HG03175 (cell line): Measurements from ENCODE around the gene ARMH3.
A peak's percentile ranks its signal among the peaks of the same experiment; 100 is the strongest.

Experiments used
- ATAC-seq: cut with Tn5 transposase; IDR thresholded peaks from one replicate; pipeline ENCODE4 v1.9.1; 2021; ENCODE audit warnings: mild to moderate bottlenecking, moderate library complexity; ENCODE audit not compliant: unreplicated experiment

The ARMH3 gene

GRCh38 chr10:101940916-101941315, 115.1 kb downstream of the ARMH3 start:
- no peak for ATAC-seq

GRCh38 chr10:101939729-101940128, 116.2 kb downstream of the ARMH3 start:
- ATAC-seq: no peak

- no peak for ATAC-seq
These were observed 116.8 kb downstream of the ARMH3 start for GRCh38 chr10:101939008-101939648.

GRCh38 chr10:101938305-101939007, 117.5 kb downstream of the ARMH3 start:
- ATAC-seq: no peak

- no peak for ATAC-seq
These were observed 120.5 kb downstream of the ARMH3 start for GRCh38 chr10:101935431-101935830.

GRCh38 chr10:101934686-101935305, 121.2 kb downstream of the ARMH3 start:
- ATAC-seq: no peak

- ATAC-seq: no peak
These were observed 122.0 kb downstream of the ARMH3 start for GRCh38 chr10:101933976-101934375.

- ATAC-seq: no peak
These were observed 123.8 kb downstream of the ARMH3 start for GRCh38 chr10:101932183-101932582.

- ATAC-seq: no peak
These were observed 130.9 kb downstream of the ARMH3 start for GRCh38 chr10:101925027-101925426.

GRCh38 chr10:101923256-101923655, 132.7 kb downstream of the ARMH3 start:
- no peak for ATAC-seq

GRCh38 chr10:101922846-101923245, 133.1 kb downstream of the ARMH3 start:
- no peak for ATAC-seq

GRCh38 chr10:101920546-101920945, 135.4 kb downstream of the ARMH3 start:
- no peak for ATAC-seq

- ATAC-seq: no peak
These were observed 136.8 kb downstream of the ARMH3 start for GRCh38 chr10:101919026-101919770.

- no peak for ATAC-seq
These were observed 143.3 kb downstream of the ARMH3 start for GRCh38 chr10:101912561-101913179.

GRCh38 chr10:101906586-101907183, 149.3 kb downstream of the ARMH3 start:
- ATAC-seq: no peak

GRCh38 chr10:101905251-101905650, 150.7 kb downstream of the ARMH3 start:
- ATAC-seq: no peak

- ATAC-seq: peak; percentile 78
These were observed 152.0 kb downstream of the ARMH3 start for GRCh38 chr10:101903827-101904550.

GRCh38 chr10:101902820-101903145, 153.2 kb downstream of the ARMH3 start:
- no peak for ATAC-seq

GRCh38 chr10:101902032-101902819, 153.7 kb downstream of the ARMH3 start:
- ATAC-seq: no peak
